ENCODE measurements around the gene RELL1.

GRCh38 chr4:37650481-37650880 lies 35.7 kb downstream of the RELL1 start:
- TF ChIP-seq FOXM1 (IDR thresholded peaks at IDR 0.05; ENCODE audit: borderline replicate concordance) (no peak), TARDBP (IDR thresholded peaks at IDR 0.05) (no peak), FOXK2 (IDR thresholded peaks at IDR 0.05) (no peak), BHLHE40 (IDR thresholded peaks at IDR 0.05; ENCODE audit: borderline replicate concordance) (no peak), HDGF (IDR thresholded peaks at IDR 0.05; ENCODE audit: borderline replicate concordance) (no peak), LEF1 (IDR thresholded peaks at IDR 0.05; ENCODE audit: borderline replicate concordance) (no peak), ZNF384 (IDR thresholded peaks at IDR 0.05) (no peak), CTBP1 (IDR thresholded peaks at IDR 0.05; ENCODE audit: borderline replicate concordance) (no peak)
